ENCODE data around the gene TMEM218. TPM values are rescaled to one million over a fixed set of nuclear protein-coding genes. Genes with fewer than 3 reads are reported as not detected.
A peak's percentile ranks its signal among the peaks of the same experiment; 100 is the strongest.

Gene TMEM218
- total RNA-seq, 2 donors from 2014 or later: 8.3 to 15.3 TPM

- H3K27me3 ChIP-seq: no peaks in the 10 kb centered on the region
- no peak overlapping the region for H3K4me3 ChIP-seq
- no peaks in the 10 kb centered on the region for H3K4me1 ChIP-seq
- H3K9me3 ChIP-seq: no peaks in the 10 kb centered on the region
- TF ChIP-seq, protein P1, sequence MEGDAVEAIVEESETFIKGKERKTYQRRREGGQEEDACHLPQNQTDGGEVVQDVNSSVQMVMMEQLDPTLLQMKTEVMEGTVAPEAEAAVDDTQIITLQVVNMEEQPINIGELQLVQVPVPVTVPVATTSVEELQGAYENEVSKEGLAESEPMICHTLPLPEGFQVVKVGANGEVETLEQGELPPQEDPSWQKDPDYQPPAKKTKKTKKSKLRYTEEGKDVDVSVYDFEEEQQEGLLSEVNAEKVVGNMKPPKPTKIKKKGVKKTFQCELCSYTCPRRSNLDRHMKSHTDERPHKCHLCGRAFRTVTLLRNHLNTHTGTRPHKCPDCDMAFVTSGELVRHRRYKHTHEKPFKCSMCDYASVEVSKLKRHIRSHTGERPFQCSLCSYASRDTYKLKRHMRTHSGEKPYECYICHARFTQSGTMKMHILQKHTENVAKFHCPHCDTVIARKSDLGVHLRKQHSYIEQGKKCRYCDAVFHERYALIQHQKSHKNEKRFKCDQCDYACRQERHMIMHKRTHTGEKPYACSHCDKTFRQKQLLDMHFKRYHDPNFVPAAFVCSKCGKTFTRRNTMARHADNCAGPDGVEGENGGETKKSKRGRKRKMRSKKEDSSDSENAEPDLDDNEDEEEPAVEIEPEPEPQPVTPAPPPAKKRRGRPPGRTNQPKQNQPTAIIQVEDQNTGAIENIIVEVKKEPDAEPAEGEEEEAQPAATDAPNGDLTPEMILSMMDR (IDR thresholded peaks at IDR 0.05): no peak
- H3K27ac ChIP-seq: no peak overlapping the region
- no peak for DNase-seq (ENCODE audit: low spot score)
- no peaks in the 10 kb centered on the region for H3K36me3 ChIP-seq
These were observed 31.4 kb downstream of the TMEM218 start for GRCh38 chr11:125079878-125080530.

- no peak overlapping the region for H3K4me3 ChIP-seq
These were observed 32.1 kb downstream of the TMEM218 start for GRCh38 chr11:125079151-125079877.

DNA sequence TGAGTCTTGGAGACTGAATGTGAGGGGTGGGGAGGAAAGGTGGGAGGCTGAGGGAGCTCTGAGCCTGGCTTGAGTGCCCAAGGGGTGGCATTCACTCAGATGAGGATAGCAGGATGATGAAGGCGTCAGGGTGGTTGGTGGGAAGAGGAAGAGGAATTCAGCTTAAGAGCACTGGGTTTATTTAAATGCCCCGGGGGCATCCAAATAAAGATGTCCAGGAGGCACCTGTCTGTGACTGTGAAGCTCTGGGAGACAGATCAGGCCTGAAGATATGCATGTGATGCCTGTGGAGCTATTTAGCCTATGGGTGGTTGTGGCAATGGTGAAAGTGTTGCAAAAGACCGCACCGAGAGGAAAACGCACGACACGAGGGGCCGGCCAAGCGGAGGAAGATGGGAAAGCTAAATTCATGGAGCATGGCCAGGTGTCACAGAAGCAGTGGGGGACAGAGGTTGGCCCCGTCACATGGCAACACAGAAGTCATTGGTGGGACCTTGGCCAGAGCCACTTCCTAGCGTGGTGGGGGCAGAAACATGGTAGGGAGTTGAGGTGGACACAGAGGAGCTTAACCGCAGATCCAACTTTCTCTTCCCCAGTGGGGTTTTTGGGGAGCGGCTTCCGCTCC is 32.8 kb downstream of the TMEM218 start:
- H3K36me3 ChIP-seq: no peaks in the 10 kb centered on the region
- H3K4me3 ChIP-seq: no peak overlapping the region
- no peaks in the 10 kb centered on the region for H3K4me1 ChIP-seq
- H3K27me3 ChIP-seq: no peaks in the 10 kb centered on the region
- H3K9me3 ChIP-seq: no peaks in the 10 kb centered on the region
- TF ChIP-seq, protein P1 (IDR thresholded peaks at IDR 0.05): no peak
- no peak overlapping the region for H3K27ac ChIP-seq
- DNase-seq (ENCODE audit: low spot score): peak; percentile 42

More at GRCh38 chr11:125079151-125079877, 32.1 kb downstream of the TMEM218 start:
- no peaks in the 10 kb centered on the region for H3K27me3 ChIP-seq
- no peaks in the 10 kb centered on the region for H3K4me1 ChIP-seq
- no peak for DNase-seq (ENCODE audit: low spot score)
- TF ChIP-seq, protein P1 (IDR thresholded peaks at IDR 0.05): no peak
- H3K27ac ChIP-seq: no peak overlapping the region
- H3K36me3 ChIP-seq: no peaks in the 10 kb centered on the region
- no peaks in the 10 kb centered on the region for H3K9me3 ChIP-seq

GRCh38 chr11:125078016-125078415 is 33.4 kb downstream of the TMEM218 start:
- Histone ChIP-seq H3K4me1 (no peaks in the 10 kb centered on the region), H3K36me3 (no peaks in the 10 kb centered on the region), H3K27ac (no peak overlapping the region), H3K9me3 (no peaks in the 10 kb centered on the region), H3K4me3 (no peak overlapping the region), H3K27me3 (no peaks in the 10 kb centered on the region)
- DNase-seq (ENCODE audit: low spot score): peak; percentile 52
- TF ChIP-seq, protein P1 (IDR thresholded peaks at IDR 0.05): no peak

GRCh38 chr11:125076378-125076945 is 35.0 kb downstream of the TMEM218 start:
- Histone ChIP-seq H3K4me3 (no peak overlapping the region), H3K4me1 (no peaks in the 10 kb centered on the region), H3K9me3 (no peaks in the 10 kb centered on the region), H3K27me3 (no peaks in the 10 kb centered on the region), H3K36me3 (no peaks in the 10 kb centered on the region), H3K27ac (no peak overlapping the region)
- DNase-seq (ENCODE audit: low spot score): no peak
- TF ChIP-seq, protein P1 (IDR thresholded peaks at IDR 0.05): no peak

All from right atrium auricular region (tissue), 2 donors.